ENCODE measurements around the gene BRWD1.

Gene BRWD1

GRCh38 chr21:39349211-39350093 is 36.0 kb upstream of the BRWD1 start:
- peak overlapping the region; percentile 70 for H3K4me3 ChIP-seq (ENCODE audit: low read depth, low read length)
- TF ChIP-seq CTCF (IDR thresholded peaks at IDR 0.05; ENCODE audit: low read depth, low read length), result no peak
- peaks cover 39% of the 10 kb centered on the region for H3K36me3 ChIP-seq
- DNase-seq, result peak; percentile 99
- H3K4me1 ChIP-seq, result no peaks in the 10 kb centered on the region; the same call in 1 of the 2 replicates
- H3K9me3 ChIP-seq, result no peaks in the 10 kb centered on the region
- no peaks in the 10 kb centered on the region for H3K27me3 ChIP-seq

GRCh38 chr21:39348355-39349210 is 35.2 kb upstream of the BRWD1 start, which contains the start of gene HMGN1:
Gene HMGN1, minus strand, starts transcription at chr21:39349088. Its CDS starts 171 bp downstream, at chr21:39348917.
- Histone ChIP-seq H3K27me3 (no peaks in the 10 kb centered on the region), H3K9me3 (no peaks in the 10 kb centered on the region), H3K4me1 (no peaks in the 10 kb centered on the region; the same call in 1 of the 2 replicates), H3K36me3 (peaks cover 46% of the 10 kb centered on the region), H3K4me3 (ENCODE audit: low read depth, low read length) (peak within 1 kb of the TSS; percentile 97)
- DNase-seq, result peak; percentile 95
- TF ChIP-seq CTCF (IDR thresholded peaks at IDR 0.05; ENCODE audit: low read depth, low read length), result no peak

- Histone ChIP-seq H3K4me3 (ENCODE audit: low read depth, low read length) (peak overlapping the region; percentile 97), H3K9me3 (no peaks in the 10 kb centered on the region), H3K4me1 (no peaks in the 10 kb centered on the region; the same call in 1 of the 2 replicates), H3K36me3 (peaks cover 51% of the 10 kb centered on the region), H3K27me3 (no peaks in the 10 kb centered on the region)
- TF ChIP-seq CTCF (IDR thresholded peaks at IDR 0.05; ENCODE audit: low read depth, low read length), result no peak
- no peak for DNase-seq
Measured at GRCh38 chr21:39348040-39348354, 34.6 kb upstream of the BRWD1 start.

GRCh38 chr21:39347537-39347936 is 34.1 kb upstream of the BRWD1 start:
- Histone ChIP-seq H3K4me3 (ENCODE audit: low read depth, low read length) (peak overlapping the region; percentile 97), H3K27me3 (no peaks in the 10 kb centered on the region), H3K9me3 (no peaks in the 10 kb centered on the region), H3K4me1 (no peaks in the 10 kb centered on the region; the same call in 1 of the 2 replicates), H3K36me3 (peaks cover 53% of the 10 kb centered on the region)
- no peak for DNase-seq
- TF ChIP-seq CTCF (IDR thresholded peaks at IDR 0.05; ENCODE audit: low read depth, low read length), result no peak

- H3K27me3 ChIP-seq, result no peaks in the 10 kb centered on the region
- DNase-seq, result no peak
- peak overlapping the region; percentile 97 for H3K4me3 ChIP-seq (ENCODE audit: low read depth, low read length)
- no peaks in the 10 kb centered on the region; the same call in 1 of the 2 replicates for H3K4me1 ChIP-seq
- H3K9me3 ChIP-seq, result no peaks in the 10 kb centered on the region
- no peak for TF ChIP-seq CTCF (IDR thresholded peaks at IDR 0.05; ENCODE audit: low read depth, low read length)
- H3K36me3 ChIP-seq, result peaks cover 57% of the 10 kb centered on the region
Measured at GRCh38 chr21:39346671-39347331, 33.4 kb upstream of the BRWD1 start.
